Stimulated activated CD4-positive, alpha-beta T cell treated with anti-CD3 and anti-CD28 coated beads, Interleukin-1b, Interleukin-23, amount 100 ng/mL, for 4 hours (primary cell): ENCODE data around the gene WDFY2.
"Not testable (repeated sequence)": the region's sequence is repeated elsewhere in the genome, so short reads cannot be mapped to it uniquely, and the experiment has no call there.

Experiments
- DNase-seq, 2 donors: peaks; one replicate each; pipeline ENCODE4 v3.0.0-alpha.2; 2020; ENCODE audit warnings: low read depth in 2 of 2

The WDFY2 gene, protein sequence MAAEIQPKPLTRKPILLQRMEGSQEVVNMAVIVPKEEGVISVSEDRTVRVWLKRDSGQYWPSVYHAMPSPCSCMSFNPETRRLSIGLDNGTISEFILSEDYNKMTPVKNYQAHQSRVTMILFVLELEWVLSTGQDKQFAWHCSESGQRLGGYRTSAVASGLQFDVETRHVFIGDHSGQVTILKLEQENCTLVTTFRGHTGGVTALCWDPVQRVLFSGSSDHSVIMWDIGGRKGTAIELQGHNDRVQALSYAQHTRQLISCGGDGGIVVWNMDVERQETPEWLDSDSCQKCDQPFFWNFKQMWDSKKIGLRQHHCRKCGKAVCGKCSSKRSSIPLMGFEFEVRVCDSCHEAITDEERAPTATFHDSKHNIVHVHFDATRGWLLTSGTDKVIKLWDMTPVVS

GRCh38 chr13:51583875-51584730 is at the start of gene WDFY2:
Gene WDFY2 (plus strand): TSS chr13:51584462. CDS start chr13:51584688, 226 bp downstream.
- peak; percentile 100 for DNase-seq

DNA sequence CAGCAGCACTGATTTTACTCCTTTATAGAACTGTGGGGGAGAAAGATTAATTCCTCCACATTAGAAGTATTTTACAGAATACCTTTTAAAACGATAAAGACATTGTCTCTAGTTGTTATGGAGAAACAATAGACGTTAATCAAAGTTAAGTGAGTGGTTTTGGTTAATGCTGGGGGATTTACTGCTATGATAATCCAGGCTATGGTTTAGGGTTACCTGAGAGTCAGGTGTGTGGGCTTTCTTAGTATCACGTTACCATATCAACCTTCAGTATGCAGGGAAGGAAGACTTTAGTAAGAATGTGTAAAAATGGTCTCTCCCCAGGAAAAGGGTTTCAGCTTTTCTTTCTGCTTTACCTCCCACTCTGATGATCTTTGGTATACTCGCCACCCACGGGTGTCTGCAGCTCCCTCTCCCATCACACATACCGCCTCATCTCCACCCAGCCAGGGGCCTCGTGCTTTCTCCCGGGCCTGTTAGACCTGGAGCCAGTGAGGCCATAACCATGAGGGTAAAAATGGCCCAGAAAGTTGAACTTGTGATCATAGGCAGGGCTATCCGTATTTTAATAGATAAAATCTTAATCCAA is 45.6 kb upstream of the WDFY2 start:
- DNase-seq: no peak

- DNase-seq: no peak
Observed at GRCh38 chr13:51539887-51540286, 44.4 kb upstream of the WDFY2 start.

- no peak for DNase-seq
Observed at GRCh38 chr13:51541037-51541436, 43.2 kb upstream of the WDFY2 start.

DNA sequence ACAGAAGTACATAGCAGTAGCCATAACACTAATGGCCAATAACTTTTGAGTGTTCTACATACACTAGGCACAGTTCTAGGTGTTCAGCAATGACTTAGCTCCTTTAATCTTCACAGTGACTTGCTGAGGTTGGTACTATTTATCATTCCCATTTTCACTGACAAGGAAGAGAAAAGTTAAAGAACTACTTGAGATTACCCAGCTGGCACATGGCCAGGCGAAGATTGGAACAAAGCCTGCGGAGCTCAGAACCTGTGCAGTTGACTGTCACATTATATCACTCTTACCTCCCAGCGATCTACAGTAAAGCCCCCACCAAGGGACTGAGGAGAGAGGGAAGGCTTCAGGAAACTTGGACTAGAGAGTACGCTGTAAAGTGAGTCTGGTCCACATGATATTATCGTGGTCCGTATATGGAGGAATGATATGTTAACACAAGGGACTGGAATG is 42.4 kb upstream of the WDFY2 start:
- DNase-seq: no peak

GRCh38 chr13:51542346-51543242 is 41.7 kb upstream of the WDFY2 start:
- DNase-seq: no peak

- DNase-seq: not testable (repeated sequence)
Observed at GRCh38 chr13:51545446-51545845, 38.8 kb upstream of the WDFY2 start.

- DNase-seq: no peak
Observed at GRCh38 chr13:51547425-51548176, 36.7 kb upstream of the WDFY2 start.

DNA sequence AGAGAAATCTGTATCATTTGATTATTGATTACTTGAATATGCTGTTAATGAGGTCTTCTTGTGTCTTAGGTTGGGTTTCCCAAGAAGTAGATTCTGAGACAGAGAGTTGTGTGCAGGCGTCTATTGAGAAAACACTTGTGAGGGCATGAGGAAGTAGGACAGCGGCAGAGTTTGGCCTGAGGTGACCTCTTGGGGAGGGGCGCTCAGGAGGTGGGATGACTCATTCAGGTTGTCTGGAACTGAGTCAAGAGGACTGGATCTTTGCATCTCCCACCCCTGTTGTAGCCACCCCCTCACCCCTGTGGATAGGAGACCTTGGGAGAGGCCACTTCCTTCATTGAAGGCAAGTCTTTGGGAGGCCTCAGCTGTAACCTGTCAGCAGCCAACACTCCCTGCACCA is 35.2 kb upstream of the WDFY2 start:
- no peak for DNase-seq

GRCh38 chr13:51549593-51549992 is 34.7 kb upstream of the WDFY2 start:
- DNase-seq: no peak

DNA sequence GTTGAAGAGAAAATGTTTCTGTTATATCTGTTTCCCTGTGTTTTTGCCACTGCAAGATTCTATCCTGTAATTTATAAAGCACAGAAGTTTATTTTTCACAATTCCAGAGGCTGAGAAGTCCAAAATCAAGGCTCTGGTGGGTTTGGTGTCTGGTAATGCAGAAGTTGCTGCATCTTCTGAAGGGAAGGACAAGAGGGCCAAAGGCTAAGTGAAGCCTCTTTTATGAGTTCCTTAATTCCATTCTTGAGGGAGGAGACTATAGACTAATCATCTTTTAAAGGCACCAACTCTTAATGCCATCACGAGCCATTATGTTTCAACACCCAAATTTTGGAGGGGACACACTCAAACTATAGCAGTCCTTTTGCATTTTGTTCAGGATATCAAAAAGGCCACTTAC is 34.1 kb upstream of the WDFY2 start:
- DNase-seq: no peak

- no peak for DNase-seq
Observed at GRCh38 chr13:51551416-51551815, 32.8 kb upstream of the WDFY2 start.

DNA sequence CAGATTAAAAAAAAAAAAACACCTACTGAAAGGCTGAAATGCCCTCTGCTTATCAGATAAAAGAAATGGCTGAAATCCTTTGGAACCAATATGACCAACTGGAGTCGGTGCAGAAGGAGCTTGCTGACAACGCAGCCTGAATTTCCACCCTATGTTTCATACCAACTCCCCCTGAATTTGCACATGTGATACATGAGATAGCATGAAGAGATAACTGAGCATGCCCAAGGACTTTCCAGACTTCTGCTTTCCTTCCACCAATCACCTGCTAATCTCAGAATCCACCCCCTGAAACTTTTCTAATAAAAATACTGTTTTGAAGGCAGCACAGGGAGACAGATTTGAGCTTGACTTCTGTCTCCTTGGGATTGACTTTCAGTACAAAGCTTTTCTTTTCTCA is 32.2 kb upstream of the WDFY2 start:
- DNase-seq: no peak

- no peak for DNase-seq
Observed at GRCh38 chr13:51553531-51553930, 30.7 kb upstream of the WDFY2 start.

- DNase-seq: no peak
Observed at GRCh38 chr13:51556740-51557139, 27.5 kb upstream of the WDFY2 start.

GRCh38 chr13:51557438-51557837 is 26.8 kb upstream of the WDFY2 start:
- DNase-seq: no peak

- DNase-seq: no peak
Observed at GRCh38 chr13:51557875-51558612, 26.2 kb upstream of the WDFY2 start.

DNA sequence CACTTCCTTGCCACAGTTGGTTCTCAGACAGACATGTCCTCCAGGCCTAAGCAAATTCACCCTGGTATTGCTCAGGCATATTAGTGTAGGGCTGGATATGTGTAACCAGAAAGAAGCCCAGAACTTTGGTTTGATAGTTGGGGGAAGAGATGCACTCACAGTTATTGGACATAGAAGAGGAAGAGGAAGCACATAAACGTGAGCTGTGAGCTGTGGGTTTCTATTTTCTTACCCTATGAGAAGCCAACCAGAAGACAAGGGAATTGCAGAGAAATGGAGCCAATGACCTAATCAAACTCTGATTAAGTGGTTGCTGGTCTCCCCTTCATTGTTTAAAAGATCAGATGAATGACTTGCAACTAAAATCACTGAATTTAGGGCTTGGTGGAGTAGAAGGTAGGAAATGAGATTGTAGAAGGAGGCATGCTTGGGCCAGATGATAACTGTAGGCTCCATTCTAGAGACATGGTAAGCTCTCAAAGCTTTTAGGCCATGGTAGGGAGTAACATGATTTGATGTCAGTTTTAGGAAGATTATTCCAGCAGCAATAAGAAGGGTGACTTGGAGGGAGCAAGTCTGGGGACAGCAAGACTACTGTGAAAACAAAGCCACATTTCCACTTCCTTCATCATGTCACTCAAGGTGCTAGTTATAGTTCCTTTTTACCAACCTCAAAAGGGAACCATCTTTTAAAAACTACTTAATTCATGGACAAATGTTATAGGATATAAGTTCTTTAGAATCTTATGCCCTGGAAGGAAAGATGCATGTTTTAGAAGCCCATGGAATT is 24.1 kb upstream of the WDFY2 start:
- no peak for DNase-seq

GRCh38 chr13:51562011-51562671 is 22.1 kb upstream of the WDFY2 start:
- DNase-seq: no peak
